ENCODE data around the gene NISCH.
A peak's percentile ranks its signal among the peaks of the same experiment; 100 is the strongest.

The NISCH gene

DNA sequence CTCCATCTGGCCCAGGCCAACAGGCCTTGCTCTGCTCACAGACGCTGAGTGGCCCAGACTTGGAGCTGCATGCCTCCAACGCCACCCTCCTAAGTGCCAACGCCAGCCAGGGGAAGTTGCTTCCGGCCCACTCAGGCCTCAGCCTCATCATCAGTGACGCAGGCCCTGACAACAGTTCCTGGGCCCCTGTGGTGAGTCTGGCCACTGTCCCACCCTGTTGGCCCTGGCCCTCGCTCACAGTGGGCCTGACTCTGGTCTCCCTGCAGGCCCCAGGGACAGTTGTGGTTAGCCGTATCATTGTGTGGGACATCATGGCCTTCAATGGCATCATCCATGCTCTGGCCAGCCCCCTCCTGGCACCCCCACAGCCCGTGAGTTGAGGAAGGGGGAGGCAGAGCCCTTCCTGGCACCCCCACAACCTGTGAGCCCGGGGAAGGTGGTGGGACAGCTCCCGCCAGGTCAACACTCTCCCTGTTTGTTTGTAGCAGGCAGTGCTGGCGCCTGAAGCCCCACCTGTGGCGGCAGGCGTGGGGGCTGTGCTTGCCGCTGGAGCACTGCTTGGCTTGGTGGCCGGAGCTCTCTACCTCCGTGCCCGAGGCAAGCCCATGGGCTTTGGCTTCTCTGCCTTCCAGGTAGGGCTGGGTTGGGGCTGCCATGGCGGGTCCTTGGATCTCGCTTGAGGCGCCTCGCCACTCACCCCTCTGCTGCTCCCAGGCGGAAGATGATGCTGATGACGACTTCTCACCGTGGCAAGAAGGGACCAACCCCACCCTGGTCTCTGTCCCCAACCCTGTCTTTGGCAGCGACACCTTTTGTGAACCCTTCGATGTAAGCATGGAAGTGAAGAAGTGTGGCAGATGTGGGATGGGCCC lies 68.2 kb downstream of the NISCH start:
- H3K9ac ChIP-seq (ENCODE audit: low read depth, low read length, poor library complexity), result no peak overlapping the region
- no peak overlapping the region for H2BK120ac ChIP-seq (ENCODE audit: low read depth, low read length)
- H3K4me3 ChIP-seq (ENCODE audit: low read length in 2 of 2), result no peak overlapping the region
- peak overlapping the region; percentile 64 for H3K18ac ChIP-seq (ENCODE audit: low read length)
- H3K4ac ChIP-seq (ENCODE audit: low read length), result no peak overlapping the region
- H4K91ac ChIP-seq (ENCODE audit: low read depth, low read length, poor library complexity), result no peak overlapping the region
- peaks cover 2% of the 10 kb centered on the region for H3K79me1 ChIP-seq (ENCODE audit: low read depth, low read length)
- H3K14ac ChIP-seq (ENCODE audit: low read length), result no peak overlapping the region
- no peak overlapping the region for H3K23ac ChIP-seq (ENCODE audit: low read depth, low read length, poor library complexity)
- peaks cover 11 to 24% of the 10 kb centered on the region in 2 donors for H3K4me1 ChIP-seq (ENCODE audit: control insufficient read depth in 2 of 2, insufficient read depth in 1 of 2, low read depth in 1 of 2, low read length in 2 of 2)
- WGBS, 2 donors (ENCODE audit: extremely low coverage in 2 of 2, insufficient read length in 2 of 2, insufficient replicate concordance in 1 of 2), result no CpG with 5 or more reads among the region's 26 CpGs
- H3K27me3 ChIP-seq (ENCODE audit: control insufficient read depth in 3 of 3, insufficient read depth in 3 of 3, low read depth in 1 of 3, low read length in 3 of 3), result no peaks in the 10 kb centered on the region
- no peak overlapping the region for H3K27ac ChIP-seq (replicated peaks; ENCODE audit: low read length)
- H3K4me2 ChIP-seq (ENCODE audit: insufficient read depth, low read length, poor library complexity, severe bottlenecking), result no peak overlapping the region
- H2BK15ac ChIP-seq (ENCODE audit: low read length), result no peak overlapping the region
- no peak overlapping the region for H2AFZ ChIP-seq (ENCODE audit: low read length)
- DNase-seq (ENCODE audit: low spot score), result no peak
- H3K9me3 ChIP-seq (replicated peaks in 1 of 2; ENCODE audit: control insufficient read depth in 2 of 2, insufficient read depth in 1 of 2, low read depth in 1 of 2, low read length in 2 of 2), result no peaks in the 10 kb centered on the region
- H3K36me3 ChIP-seq (replicated peaks in 1 of 2; ENCODE audit: control insufficient read depth in 2 of 2, insufficient read depth in 2 of 2, low read length in 2 of 2), result peaks cover 44 to 47% of the 10 kb centered on the region in 2 donors
- H2BK5ac ChIP-seq (ENCODE audit: low read length), result no peak overlapping the region
- no peak overlapping the region for H4K8ac ChIP-seq (ENCODE audit: low read depth, low read length)
- no peak overlapping the region for H2BK12ac ChIP-seq (ENCODE audit: low read length)
- H2AK5ac ChIP-seq (ENCODE audit: low read depth, low read length), result no peak overlapping the region

DNA sequence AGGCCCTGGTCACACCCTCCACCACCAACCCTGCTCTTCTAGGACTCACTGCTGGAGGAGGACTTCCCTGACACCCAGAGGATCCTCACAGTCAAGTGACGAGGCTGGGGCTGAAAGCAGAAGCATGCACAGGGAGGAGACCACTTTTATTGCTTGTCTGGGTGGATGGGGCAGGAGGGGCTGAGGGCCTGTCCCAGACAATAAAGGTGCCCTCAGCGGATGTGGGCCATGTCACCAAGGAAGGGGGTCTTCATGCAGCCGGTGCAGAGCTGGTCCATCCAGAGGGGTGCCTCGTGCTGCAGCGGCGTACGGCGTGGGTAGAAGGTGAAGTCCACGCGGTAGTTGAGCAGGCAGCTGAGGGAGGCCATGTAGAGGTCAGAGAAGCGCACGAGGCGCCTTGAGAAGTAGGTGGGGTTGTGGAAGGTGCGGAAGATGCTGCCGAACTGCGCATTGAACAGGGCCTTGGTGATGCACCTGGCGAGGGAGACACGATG lies 68.9 kb downstream of the NISCH start:
- peaks cover 51 to 53% of the 10 kb centered on the region in 2 donors for H3K36me3 ChIP-seq (replicated peaks in 1 of 2; ENCODE audit: control insufficient read depth in 2 of 2, insufficient read depth in 2 of 2, low read length in 2 of 2)
- H4K8ac ChIP-seq (ENCODE audit: low read depth, low read length), result no peak overlapping the region
- H3K4me2 ChIP-seq (ENCODE audit: insufficient read depth, low read length, poor library complexity, severe bottlenecking), result no peak overlapping the region
- no peaks in the 10 kb centered on the region for H3K27me3 ChIP-seq (ENCODE audit: control insufficient read depth in 3 of 3, insufficient read depth in 3 of 3, low read depth in 1 of 3, low read length in 3 of 3)
- no peak overlapping the region for H2BK120ac ChIP-seq (ENCODE audit: low read depth, low read length)
- no peak overlapping the region for H3K9ac ChIP-seq (ENCODE audit: low read depth, low read length, poor library complexity)
- whole genome bisulfite sequencing, 2 donors (ENCODE audit: extremely low coverage in 2 of 2, insufficient read length in 2 of 2, insufficient replicate concordance in 1 of 2), result no CpG with 5 or more reads among the region's 18 CpGs
- H3K4me1 ChIP-seq (ENCODE audit: control insufficient read depth in 2 of 2, insufficient read depth in 1 of 2, low read depth in 1 of 2, low read length in 2 of 2), result peaks cover 9 to 24% of the 10 kb centered on the region in 2 donors
- H3K9me3 ChIP-seq (replicated peaks in 1 of 2; ENCODE audit: control insufficient read depth in 2 of 2, insufficient read depth in 1 of 2, low read depth in 1 of 2, low read length in 2 of 2), result no peaks in the 10 kb centered on the region
- peaks cover 6% of the 10 kb centered on the region for H3K79me1 ChIP-seq (ENCODE audit: low read depth, low read length)
- no peak overlapping the region for H2AFZ ChIP-seq (ENCODE audit: low read length)
- H2AK5ac ChIP-seq (ENCODE audit: low read depth, low read length), result no peak overlapping the region
- no peak overlapping the region for H3K4ac ChIP-seq (ENCODE audit: low read length)
- H2BK15ac ChIP-seq (ENCODE audit: low read length), result no peak overlapping the region
- H3K18ac ChIP-seq (ENCODE audit: low read length), result no peak overlapping the region
- H3K14ac ChIP-seq (ENCODE audit: low read length), result no peak overlapping the region
- DNase-seq (ENCODE audit: low spot score), result no peak
- no peak overlapping the region for H3K23ac ChIP-seq (ENCODE audit: low read depth, low read length, poor library complexity)
- no peak overlapping the region for H2BK12ac ChIP-seq (ENCODE audit: low read length)
- H2BK5ac ChIP-seq (ENCODE audit: low read length), result no peak overlapping the region
- H3K4me3 ChIP-seq (ENCODE audit: low read length in 2 of 2), result no peak overlapping the region
- H3K27ac ChIP-seq (replicated peaks; ENCODE audit: low read length), result no peak overlapping the region
- no peak overlapping the region for H4K91ac ChIP-seq (ENCODE audit: low read depth, low read length, poor library complexity)

DNA sequence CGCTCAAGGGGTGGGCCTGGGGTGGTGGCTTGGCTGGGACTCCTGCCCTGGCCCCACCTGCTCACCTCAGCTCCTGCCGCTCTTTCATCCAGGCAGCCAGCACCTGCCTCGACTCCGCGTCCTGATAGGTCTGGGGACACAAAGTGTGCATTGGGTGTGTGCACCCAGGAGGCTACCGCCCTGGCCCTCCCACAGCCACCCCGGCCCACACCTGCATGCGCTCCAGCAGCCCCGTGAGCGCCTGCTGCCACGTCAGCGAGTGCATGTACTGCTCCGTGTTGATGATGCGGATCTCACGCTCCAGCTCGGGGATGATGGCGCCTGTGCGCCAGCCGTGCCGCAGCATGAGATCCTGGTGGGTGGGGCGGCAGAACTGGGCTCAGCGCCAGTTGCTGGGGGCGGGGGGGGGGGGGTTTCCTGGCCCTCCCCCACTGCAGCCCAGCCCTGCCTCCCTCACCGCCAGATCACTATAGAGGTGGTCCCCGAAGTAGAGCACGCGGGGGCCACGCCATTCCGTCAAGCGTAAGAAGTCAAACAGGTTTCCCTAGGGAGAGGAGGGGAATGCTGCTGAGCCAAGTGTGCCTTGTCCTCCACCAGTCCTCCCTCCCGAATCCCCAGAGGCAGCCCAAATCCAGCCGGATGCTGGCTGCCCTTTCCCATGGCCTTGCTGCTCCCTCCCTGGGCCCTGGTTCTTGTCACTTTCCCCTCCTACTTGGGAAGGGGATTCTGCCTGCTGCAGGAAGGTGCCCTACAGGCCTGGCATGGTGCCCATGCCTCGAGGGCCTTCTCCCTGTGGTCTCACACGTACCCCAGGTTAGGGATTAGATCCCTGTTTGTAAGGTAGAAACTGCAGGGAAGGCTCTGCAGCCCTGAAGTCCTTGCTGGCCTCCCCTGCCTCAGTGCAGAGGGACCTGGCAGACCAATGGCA lies 69.6 kb downstream of the NISCH start:
- no peak overlapping the region for H3K4me3 ChIP-seq (ENCODE audit: low read length in 2 of 2)

More for the DNA sequence above, 69.6 kb downstream of the NISCH start:
- H3K4me2 ChIP-seq (ENCODE audit: insufficient read depth, low read length, poor library complexity, severe bottlenecking), result no peak overlapping the region
- peaks cover 9 to 24% of the 10 kb centered on the region in 2 donors for H3K4me1 ChIP-seq (ENCODE audit: control insufficient read depth in 2 of 2, insufficient read depth in 1 of 2, low read depth in 1 of 2, low read length in 2 of 2)
- no peak overlapping the region for H3K14ac ChIP-seq (ENCODE audit: low read length)
- H3K9me3 ChIP-seq (replicated peaks in 1 of 2; ENCODE audit: control insufficient read depth in 2 of 2, insufficient read depth in 1 of 2, low read depth in 1 of 2, low read length in 2 of 2), result no peaks in the 10 kb centered on the region
- DNase-seq (ENCODE audit: low spot score), result no peak
- H3K9ac ChIP-seq (ENCODE audit: low read depth, low read length, poor library complexity), result no peak overlapping the region
- no peak overlapping the region for H2BK120ac ChIP-seq (ENCODE audit: low read depth, low read length)
- no peaks in the 10 kb centered on the region for H3K27me3 ChIP-seq (ENCODE audit: control insufficient read depth in 3 of 3, insufficient read depth in 3 of 3, low read depth in 1 of 3, low read length in 3 of 3)
- no peak overlapping the region for H4K91ac ChIP-seq (ENCODE audit: low read depth, low read length, poor library complexity)
- peaks cover 13% of the 10 kb centered on the region for H3K79me1 ChIP-seq (ENCODE audit: low read depth, low read length)
- H2BK12ac ChIP-seq (ENCODE audit: low read length), result no peak overlapping the region
- H4K8ac ChIP-seq (ENCODE audit: low read depth, low read length), result no peak overlapping the region
- H2BK15ac ChIP-seq (ENCODE audit: low read length), result no peak overlapping the region
- no peak overlapping the region for H3K18ac ChIP-seq (ENCODE audit: low read length)
- no peak overlapping the region for H3K4ac ChIP-seq (ENCODE audit: low read length)
- no peak overlapping the region for H2BK5ac ChIP-seq (ENCODE audit: low read length)
- no peak overlapping the region for H2AK5ac ChIP-seq (ENCODE audit: low read depth, low read length)
- H2AFZ ChIP-seq (ENCODE audit: low read length), result no peak overlapping the region
- no peak overlapping the region for H3K27ac ChIP-seq (replicated peaks; ENCODE audit: low read length)
- peaks cover 54% of the 10 kb centered on the region in 2 donors for H3K36me3 ChIP-seq (replicated peaks in 1 of 2; ENCODE audit: control insufficient read depth in 2 of 2, insufficient read depth in 2 of 2, low read length in 2 of 2)
- no CpG with 5 or more reads among the region's 34 CpGs for WGBS, 2 donors (ENCODE audit: extremely low coverage in 2 of 2, insufficient read length in 2 of 2, insufficient replicate concordance in 1 of 2)
- no peak overlapping the region for H3K23ac ChIP-seq (ENCODE audit: low read depth, low read length, poor library complexity)

Data from neuronal stem cell (in vitro differentiated cells).